Spleen (tissue), 11 donors: ENCODE data around the gene LIPT2. TPM values are rescaled to one million over a fixed set of nuclear protein-coding genes. Genes with fewer than 3 reads are reported as not detected.

Experiments
- DNase-seq: peaks from one replicate; pipeline ENCODE4 v3.0.0-alpha.2; 2020
- H3K27ac ChIP-seq, 8 donors: fragments of 200-600 bp; sonication (generic) in 7 of 8; 1 replicate in 4 of 8; 2 replicates in 4 of 8; pipeline versions ENCODE4 v1.5.0 to v1.8.0; 2016 to 2021; ENCODE audit warnings: inconsistent platforms in 4 of 8, mild to moderate bottlenecking in 4 of 8, moderate library complexity in 1 of 8
- H3K27me3 ChIP-seq, 7 donors: fragments of 200-600 bp; sonication (generic) in 6 of 7; replicated peaks in 1 of 7; 1 replicate in 4 of 7; 2 replicates in 3 of 7; pipeline versions ENCODE4 v1.5.0 to v1.8.0; 2016 to 2021; ENCODE audit warnings: inconsistent platforms in 3 of 7, mild to moderate bottlenecking in 1 of 7
- H3K36me3 ChIP-seq, 6 donors: fragments of 200-600 bp; sonication (generic) in 5 of 6; 1 replicate in 4 of 6; 2 replicates in 2 of 6; pipeline versions ENCODE4 v1.5.0 to v1.8.0; 2016 to 2021; ENCODE audit warnings: inconsistent platforms in 2 of 6
- H3K4me1 ChIP-seq, 6 donors: fragments of 200-600 bp; sonication (generic) in 5 of 6; 1 replicate in 3 of 6; 2 replicates in 3 of 6; pipeline versions ENCODE4 v1.5.0 to v1.8.0; 2016 to 2021; ENCODE audit warnings: inconsistent platforms in 3 of 6
- H3K4me3 ChIP-seq, 8 donors: fragments of 200-600 bp; sonication (generic) in 7 of 8; 1 replicate in 4 of 8; 2 replicates in 4 of 8; pipeline versions ENCODE4 v1.5.0 to v1.8.0; 2016 to 2021; ENCODE audit warnings: inconsistent platforms in 4 of 8, mild to moderate bottlenecking in 4 of 8, moderate library complexity in 2 of 8
- H3K9me3 ChIP-seq, 8 donors: fragments of 200-600 bp; sonication (generic) in 7 of 8; 1 replicate in 4 of 8; 2 replicates in 4 of 8; pipeline versions ENCODE4 v1.5.0 to v1.8.0; 2016 to 2021; ENCODE audit warnings: inconsistent platforms in 4 of 8
- POLR2A ChIP-seq, 3 donors: fragments of 450-650 bp; IDR thresholded peaks; one replicate each; pipeline ENCODE4 v1.5.1; 2017; ENCODE audit warnings: antibody characterized with exemption in 3 of 3, mild to moderate bottlenecking in 1 of 3
- POLR2AphosphoS5 ChIP-seq, 3 donors: sonication (generic); formaldehyde crosslinking; IDR thresholded peaks; one replicate each; pipeline ENCODE4 v1.5.1; 2017; ENCODE audit warnings: antibody characterized with exemption in 3 of 3
- WGBS, 5 donors: extraction: QIAGEN DNeasy Blood & Tissue Kit in 3 of 5; methylation state at CpG; one replicate each; pipeline versions ENCODE4 v1.1.5 to v1.1.7; 2013 to 2018; 5-methylcytosine and 5-hydroxymethylcytosine counted together
- intact Hi-C: fragments of 100-400 bp; cut with DNase I; formaldehyde crosslinking; loops from one replicate; pipeline ENCODE4 v1.15.0; 2023; ENCODE audit warnings: low total_unique reads
- polyA plus RNA-seq, 3 donors: library from polyadenylated mRNA; stranded (reverse); fragments of 200-250 nt; gene quantifications; one replicate each; pipeline ENCODE4 v1.2.1, GENCODE V29; 2013
- total RNA-seq, 7 donors: library from RNA; depleted of rRNA in 3 of 7; stranded (reverse); fragments of >200 nt in 3 of 7; fragmentation: NEBNext Ultra II Directional in 4 of 7; extraction: Animal tissue kit (Norgen Biotek cat#: 25700) in 4 of 7; gene quantifications; one replicate each; pipeline versions ENCODE4 v1.1.0 to v1.2.1, GENCODE V29; 2016 to 2021
- TF ChIP-seq, protein P1 (sequence below), 11 experiments: fragments of 200-600 bp in 7 of 11; fragments of 450-650 bp in 4 of 11; sonication (generic) in 4 of 11; IDR thresholded peaks in 8 of 11; conservative IDR thresholded peaks in 3 of 11; 1 replicate in 7 of 11; 2 replicates in 4 of 11; pipeline versions ENCODE4 v1.4.0 to v1.8.0; 2016 to 2021; ENCODE audit warnings: antibody characterized with exemption in 11 of 11, inconsistent platforms in 4 of 11, mild to moderate bottlenecking in 1 of 11
- donor health status: healthy with polysubstance abuse.
- donor health status: DM: no; HTN: no; CAD: no; lungs with moderate emphysema.
- donor health status: DM: no; HTN: no; CAD: no.
- donor health status: Bipolar disorder and iron deficiency.
- donor health status: healthy.
- donor health status: DM: no; HTN: no; CAD: no.
- donor health status: DM: yes; HTN: yes; CAD: no.

Gene LIPT2
- total and polyA plus RNA-seq, 10 donors: 2.0 to 9.1 (median 4.0) TPM

DNA sequence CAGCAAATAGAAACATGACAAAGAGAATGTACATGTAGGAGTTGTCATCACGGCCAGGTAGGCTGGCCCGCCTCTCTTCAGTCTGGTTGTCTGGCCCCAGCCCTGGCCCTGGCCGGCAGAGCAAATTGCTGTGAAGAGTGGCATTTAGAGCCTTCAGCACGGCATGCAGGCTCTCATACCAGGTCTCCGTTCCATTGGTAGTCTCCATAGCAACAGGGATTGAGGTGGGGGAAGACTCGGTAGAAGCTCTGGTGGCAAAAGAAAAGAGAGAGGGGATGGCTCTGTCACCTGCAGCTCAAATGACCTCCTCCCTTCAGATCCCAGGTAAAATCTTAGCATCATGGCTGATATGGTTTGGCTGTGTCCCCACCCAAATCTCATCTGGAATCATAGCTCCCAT is 36.2 kb downstream of the LIPT2 start:
- TF ChIP-seq, protein P1, sequence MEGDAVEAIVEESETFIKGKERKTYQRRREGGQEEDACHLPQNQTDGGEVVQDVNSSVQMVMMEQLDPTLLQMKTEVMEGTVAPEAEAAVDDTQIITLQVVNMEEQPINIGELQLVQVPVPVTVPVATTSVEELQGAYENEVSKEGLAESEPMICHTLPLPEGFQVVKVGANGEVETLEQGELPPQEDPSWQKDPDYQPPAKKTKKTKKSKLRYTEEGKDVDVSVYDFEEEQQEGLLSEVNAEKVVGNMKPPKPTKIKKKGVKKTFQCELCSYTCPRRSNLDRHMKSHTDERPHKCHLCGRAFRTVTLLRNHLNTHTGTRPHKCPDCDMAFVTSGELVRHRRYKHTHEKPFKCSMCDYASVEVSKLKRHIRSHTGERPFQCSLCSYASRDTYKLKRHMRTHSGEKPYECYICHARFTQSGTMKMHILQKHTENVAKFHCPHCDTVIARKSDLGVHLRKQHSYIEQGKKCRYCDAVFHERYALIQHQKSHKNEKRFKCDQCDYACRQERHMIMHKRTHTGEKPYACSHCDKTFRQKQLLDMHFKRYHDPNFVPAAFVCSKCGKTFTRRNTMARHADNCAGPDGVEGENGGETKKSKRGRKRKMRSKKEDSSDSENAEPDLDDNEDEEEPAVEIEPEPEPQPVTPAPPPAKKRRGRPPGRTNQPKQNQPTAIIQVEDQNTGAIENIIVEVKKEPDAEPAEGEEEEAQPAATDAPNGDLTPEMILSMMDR (IDR thresholded peaks at IDR 0.05 in 8 of 11, conservative IDR thresholded peaks at IDR 0.05 in 3 of 11): no peak
- no peak for TF ChIP-seq POLR2AphosphoS5 (IDR thresholded peaks at IDR 0.05)
- Histone ChIP-seq H3K27me3 (peaks cover 0 to 8% (median 0%) of the 10 kb centered on the region in 7 donors), H3K9me3 (no peaks in the 10 kb centered on the region), H3K4me1 (peaks cover 0 to 50% (median 13%) of the 10 kb centered on the region in 6 donors), H3K27ac (no peak overlapping the region), H3K36me3 (peaks cover 0 to 42% (median 4%) of the 10 kb centered on the region in 6 donors), H3K4me3 (no peak overlapping the region)
- DNase-seq: no peak
- intact Hi-C loops: no loop called here
- WGBS, 5 donors: 91 to 93% (median 92%) methylated on average over 6 of the region's 6 CpGs

DNA sequence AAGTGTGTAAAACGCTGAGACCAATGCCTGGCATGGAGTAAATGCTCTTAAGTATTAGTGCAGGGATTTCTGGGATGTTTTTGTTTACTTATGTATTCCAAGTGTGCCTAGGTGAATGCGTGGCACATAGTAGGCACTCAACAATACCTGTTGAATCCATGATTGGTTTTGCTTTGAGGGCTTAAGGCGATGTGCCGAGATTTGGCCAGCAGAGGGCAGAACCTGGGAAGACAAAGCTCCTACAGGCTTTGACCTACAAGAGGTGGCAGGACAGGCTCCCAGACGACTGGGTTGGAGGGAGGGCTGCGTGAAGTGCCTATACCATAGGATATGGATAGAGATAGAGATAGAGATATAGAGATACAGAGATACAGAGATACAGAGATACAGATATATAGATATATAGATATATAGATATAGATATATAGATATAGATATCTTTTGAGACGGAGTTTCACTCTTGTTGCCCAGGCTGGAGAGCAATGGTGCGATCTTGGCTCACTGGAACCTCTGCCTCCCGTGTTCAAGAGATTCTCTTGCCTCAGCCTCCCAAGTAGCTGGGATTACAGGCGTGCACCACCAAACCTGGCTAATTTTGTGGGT is 40.0 kb downstream of the LIPT2 start:
- H3K4me3 ChIP-seq: no peak overlapping the region
- H3K9me3 ChIP-seq: no peaks in the 10 kb centered on the region
- intact Hi-C loops: loop anchor here (2.0 kb wide), 1 partner anchor 115 kb away; no protein-coding TSS in a partner anchor
- H3K4me1 ChIP-seq: peaks cover 0 to 35% (median 14%) of the 10 kb centered on the region in 6 donors
- H3K36me3 ChIP-seq: peaks cover 0 to 37% (median 4%) of the 10 kb centered on the region in 6 donors
- DNase-seq: peak; percentile 88
- H3K27ac ChIP-seq: peak overlapping the region in 1 of 8 donors; percentile 23
- WGBS, 5 donors: 37 to 46% (median 41%) methylated on average over 10 of the region's 10 CpGs
- H3K27me3 ChIP-seq: peaks cover 0 to 11% (median 0%) of the 10 kb centered on the region in 7 donors
- TF ChIP-seq POLR2A (IDR thresholded peaks at IDR 0.05) (no peak), POLR2AphosphoS5 (IDR thresholded peaks at IDR 0.05) (peak in 1 of 3 donors; percentile 41)
- TF ChIP-seq, protein P1 (IDR thresholded peaks at IDR 0.05 in 8 of 11, conservative IDR thresholded peaks at IDR 0.05 in 3 of 11): peak; percentile 57 to 87 (median 78)

DNA sequence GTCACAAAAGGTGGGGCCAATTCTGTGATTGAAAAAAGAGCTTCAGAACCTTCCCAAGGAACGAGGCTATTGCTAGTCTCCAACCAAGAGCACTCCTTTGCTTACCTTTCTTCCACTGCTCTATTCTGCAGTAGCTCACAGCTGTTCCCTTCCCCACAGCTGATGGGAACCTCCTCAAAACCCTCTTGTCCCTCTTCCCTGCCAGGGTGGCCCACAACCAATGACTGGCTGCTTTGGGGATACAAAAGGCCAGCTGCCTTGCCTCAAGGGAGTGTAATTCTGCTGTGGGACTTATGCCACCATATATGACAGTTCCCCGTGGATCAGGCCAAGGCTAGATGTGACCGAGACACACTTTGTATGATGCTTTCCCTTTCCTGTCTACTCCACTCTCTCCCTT is 41.2 kb downstream of the LIPT2 start:
- peaks cover 0 to 31% (median 11%) of the 10 kb centered on the region in 6 donors for H3K4me1 ChIP-seq
- DNase-seq: no peak
- 69 to 90% (median 77%) methylated on average over 3 of the region's 3 CpGs for WGBS, 5 donors
- intact Hi-C loops: loop anchor here (2.0 kb wide), 1 partner anchor 116 kb away; no protein-coding TSS in a partner anchor
- H3K36me3 ChIP-seq: peaks cover 0 to 26% (median 2%) of the 10 kb centered on the region in 6 donors
- no peak overlapping the region for H3K27ac ChIP-seq
- no peaks in the 10 kb centered on the region for H3K9me3 ChIP-seq
- TF ChIP-seq POLR2A (IDR thresholded peaks at IDR 0.05) (no peak), POLR2AphosphoS5 (IDR thresholded peaks at IDR 0.05) (no peak)
- TF ChIP-seq, protein P1 (IDR thresholded peaks at IDR 0.05 in 8 of 11, conservative IDR thresholded peaks at IDR 0.05 in 3 of 11): no peak
- H3K27me3 ChIP-seq: peaks cover 0 to 11% (median 0%) of the 10 kb centered on the region in 7 donors
- no peak overlapping the region for H3K4me3 ChIP-seq

DNA sequence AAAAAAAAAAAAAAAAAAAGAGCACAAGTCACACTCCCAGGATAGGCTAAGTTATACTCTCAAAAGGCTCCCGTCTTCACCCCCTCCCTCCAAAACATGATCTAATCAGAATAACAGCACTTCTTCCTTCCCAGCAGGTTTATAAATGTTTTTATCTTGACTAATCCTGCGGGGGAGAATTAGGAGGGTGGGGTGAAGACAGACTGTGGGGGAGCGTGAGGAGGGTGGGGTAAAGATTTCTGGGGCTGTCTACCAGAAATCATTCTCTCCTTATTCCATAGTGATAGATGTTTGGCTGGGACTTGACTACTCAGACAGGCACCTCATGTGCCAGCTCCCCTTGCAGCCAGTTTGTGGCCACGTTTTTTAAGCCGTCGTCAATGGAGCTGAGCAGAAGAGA is 43.2 kb downstream of the LIPT2 start:
- TF ChIP-seq POLR2A (IDR thresholded peaks at IDR 0.05): no peak
- no peak for TF ChIP-seq POLR2AphosphoS5 (IDR thresholded peaks at IDR 0.05)
- TF ChIP-seq, protein P1 (IDR thresholded peaks at IDR 0.05 in 8 of 11, conservative IDR thresholded peaks at IDR 0.05 in 3 of 11): no peak
- no peak overlapping the region for H3K4me3 ChIP-seq
- peaks cover 0 to 11% (median 0%) of the 10 kb centered on the region in 7 donors for H3K27me3 ChIP-seq
- no peak for DNase-seq
- intact Hi-C loops: no loop called here
- peaks cover 0 to 6% (median 0%) of the 10 kb centered on the region in 6 donors for H3K36me3 ChIP-seq
- peaks cover 0 to 23% (median 11%) of the 10 kb centered on the region in 6 donors for H3K4me1 ChIP-seq
- no peaks in the 10 kb centered on the region for H3K9me3 ChIP-seq
- WGBS, 5 donors: 79 to 91% (median 87%) methylated on average over 6 of the region's 6 CpGs
- H3K27ac ChIP-seq: no peak overlapping the region
